ENCODE data around the gene PHAF1. TPM values are rescaled to one million over a fixed set of nuclear protein-coding genes. Genes with fewer than 3 reads are reported as not detected.

PHAF1 gene
- total and polyA plus RNA-seq, 9 of the 15 experiments (the other 6 are each of a cell fraction or from before 2014, with no cell fraction given), result 5.1 to 25.4 (median 13.8) TPM

DNA sequence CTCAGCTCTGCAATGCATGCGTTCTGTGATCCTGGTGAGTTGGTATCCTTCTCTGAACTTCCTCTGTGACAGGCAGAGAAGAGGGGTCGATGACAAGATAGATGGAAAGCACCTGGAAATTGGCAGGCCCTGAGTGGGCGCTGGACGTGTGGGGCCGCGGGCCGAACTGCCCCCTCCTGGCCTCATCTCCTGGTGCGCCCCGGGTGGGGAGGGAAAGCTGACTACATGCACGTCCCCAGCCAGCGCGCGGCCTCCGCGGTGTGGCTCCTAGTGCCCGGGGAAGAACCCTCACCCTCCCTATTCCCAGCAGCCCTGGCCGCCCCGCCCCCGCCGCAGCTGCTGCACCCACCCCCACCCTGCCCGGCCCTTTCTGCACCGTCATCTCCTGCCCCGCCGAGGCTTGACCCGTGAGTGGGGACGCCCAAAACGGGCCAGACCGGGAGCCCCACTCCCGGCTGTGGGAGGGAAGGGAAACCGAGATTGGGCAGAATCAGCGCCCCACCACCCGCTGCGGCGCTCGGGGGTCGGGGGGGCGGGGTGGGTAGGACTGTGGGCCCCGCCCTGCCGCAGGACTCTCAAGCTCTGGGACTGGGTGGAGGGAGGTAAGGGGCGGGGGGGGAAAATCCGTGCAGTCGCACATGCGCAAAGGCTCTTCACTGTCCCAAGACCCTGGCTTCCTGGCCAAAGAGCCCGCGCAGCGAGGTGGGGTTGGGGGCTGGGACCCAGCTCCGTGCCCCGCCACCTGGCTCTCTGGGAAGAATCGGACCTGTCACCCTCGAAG, 60.6 kb downstream of the PHAF1 start, which contains the start of gene NOL3 (continued):
- TF ChIP-seq, protein P1, sequence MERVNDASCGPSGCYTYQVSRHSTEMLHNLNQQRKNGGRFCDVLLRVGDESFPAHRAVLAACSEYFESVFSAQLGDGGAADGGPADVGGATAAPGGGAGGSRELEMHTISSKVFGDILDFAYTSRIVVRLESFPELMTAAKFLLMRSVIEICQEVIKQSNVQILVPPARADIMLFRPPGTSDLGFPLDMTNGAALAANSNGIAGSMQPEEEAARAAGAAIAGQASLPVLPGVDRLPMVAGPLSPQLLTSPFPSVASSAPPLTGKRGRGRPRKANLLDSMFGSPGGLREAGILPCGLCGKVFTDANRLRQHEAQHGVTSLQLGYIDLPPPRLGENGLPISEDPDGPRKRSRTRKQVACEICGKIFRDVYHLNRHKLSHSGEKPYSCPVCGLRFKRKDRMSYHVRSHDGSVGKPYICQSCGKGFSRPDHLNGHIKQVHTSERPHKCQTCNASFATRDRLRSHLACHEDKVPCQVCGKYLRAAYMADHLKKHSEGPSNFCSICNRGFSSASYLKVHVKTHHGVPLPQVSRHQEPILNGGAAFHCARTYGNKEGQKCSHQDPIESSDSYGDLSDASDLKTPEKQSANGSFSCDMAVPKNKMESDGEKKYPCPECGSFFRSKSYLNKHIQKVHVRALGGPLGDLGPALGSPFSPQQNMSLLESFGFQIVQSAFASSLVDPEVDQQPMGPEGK (CRISPR knock-in tag; IDR thresholded peaks at IDR 0.05; ENCODE audit: borderline replicate concordance), result no peak
- no peak for TF ChIP-seq COPS2 (conservative IDR thresholded peaks at IDR 0.05)
- no peak; the same call in 1 of the 2 replicates for TF ChIP-seq POLR2AphosphoS5 (IDR thresholded peaks at IDR 0.05; ENCODE audit: control insufficient read depth, insufficient read depth, low read depth, low read length)
- no peak for TF ChIP-seq NFRKB (IDR thresholded peaks at IDR 0.05; ENCODE audit: low read depth)
- TF ChIP-seq HDAC8 (tag; IDR thresholded peaks at IDR 0.05), result no peak
- no peak; the same call in 1 of the 2 replicates for TF ChIP-seq MYC (IDR thresholded peaks at IDR 0.05; ENCODE audit: low read depth, low read length)
- no peak for TF ChIP-seq MYC (CRISPR knock-in tag; IDR thresholded peaks at IDR 0.05; ENCODE audit: borderline replicate concordance, low read depth)
- no peak for TF ChIP-seq NFIX (CRISPR knock-in tag; IDR thresholded peaks at IDR 0.05; ENCODE audit: low read depth)
- TF ChIP-seq ZFX (CRISPR knock-in tag; IDR thresholded peaks at IDR 0.05), result peak; percentile 74
- no peak for TF ChIP-seq EHMT2 (IDR thresholded peaks at IDR 0.05)
- peak; percentile 47 for TF ChIP-seq EP300 (IDR thresholded peaks at IDR 0.05; ENCODE audit: low read length)
- TF ChIP-seq, protein P2, sequence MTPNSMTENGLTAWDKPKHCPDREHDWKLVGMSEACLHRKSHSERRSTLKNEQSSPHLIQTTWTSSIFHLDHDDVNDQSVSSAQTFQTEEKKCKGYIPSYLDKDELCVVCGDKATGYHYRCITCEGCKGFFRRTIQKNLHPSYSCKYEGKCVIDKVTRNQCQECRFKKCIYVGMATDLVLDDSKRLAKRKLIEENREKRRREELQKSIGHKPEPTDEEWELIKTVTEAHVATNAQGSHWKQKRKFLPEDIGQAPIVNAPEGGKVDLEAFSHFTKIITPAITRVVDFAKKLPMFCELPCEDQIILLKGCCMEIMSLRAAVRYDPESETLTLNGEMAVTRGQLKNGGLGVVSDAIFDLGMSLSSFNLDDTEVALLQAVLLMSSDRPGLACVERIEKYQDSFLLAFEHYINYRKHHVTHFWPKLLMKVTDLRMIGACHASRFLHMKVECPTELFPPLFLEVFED (CRISPR knock-in tag; conservative IDR thresholded peaks at IDR 0.05), result no peak
- TF ChIP-seq RBBP5 (IDR thresholded peaks at IDR 0.05; ENCODE audit: borderline replicate concordance, insufficient read depth, low read length, poor library complexity, severe bottlenecking), result peak; percentile 52
- TF ChIP-seq, protein P3, sequence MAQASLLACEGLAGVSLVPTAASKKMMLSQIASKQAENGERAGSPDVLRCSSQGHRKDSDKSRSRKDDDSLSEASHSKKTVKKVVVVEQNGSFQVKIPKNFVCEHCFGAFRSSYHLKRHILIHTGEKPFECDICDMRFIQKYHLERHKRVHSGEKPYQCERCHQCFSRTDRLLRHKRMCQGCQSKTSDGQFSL (CRISPR knock-in tag; IDR thresholded peaks at IDR 0.05), result peak; percentile 58; the same call in 1 of the 2 replicates
- TF ChIP-seq, protein P3 (tag; IDR thresholded peaks at IDR 0.05), result peak in 1 of 2 experiments; percentile 71; a peak in 1 of 4 replicates
- TF ChIP-seq ATF7 (IDR thresholded peaks at IDR 0.05), result peak; percentile 41; the same call in 1 of the 2 replicates
- no peak for TF ChIP-seq PHB2 (IDR thresholded peaks at IDR 0.05; ENCODE audit: low read depth)
- no peak for TF ChIP-seq NR2C1 (IDR thresholded peaks at IDR 0.05)
- TF ChIP-seq NR2C1 (tag; IDR thresholded peaks at IDR 0.05), result no peak
- no peak for TF ChIP-seq SIN3B (IDR thresholded peaks at IDR 0.05; ENCODE audit: low read depth)
- TF ChIP-seq ZNF239 (CRISPR knock-in tag; IDR thresholded peaks at IDR 0.05), result no peak
- no peak; the same call in 1 of the 2 replicates for TF ChIP-seq TCF7 (IDR thresholded peaks at IDR 0.05; ENCODE audit: borderline replicate concordance)
- TF ChIP-seq KDM5B (IDR thresholded peaks at IDR 0.05; ENCODE audit: insufficient replicate concordance, low read depth, low read length), result peak; percentile 75
- no peak for TF ChIP-seq CBX2 (IDR thresholded peaks at IDR 0.05; ENCODE audit: insufficient read depth, low read length, poor library complexity, severe bottlenecking)
- no peak for TF ChIP-seq ELF2 (CRISPR knock-in tag; IDR thresholded peaks at IDR 0.05)

Data from K562 (cell line).